GM19397 (cell line): ENCODE measurements around the gene PIP4K2B.

Experiments used
- ATAC-seq: cut with Tn5 transposase; IDR thresholded peaks from one replicate; pipeline ENCODE4 v1.9.1; 2021; ENCODE audit warnings: mild to moderate bottlenecking, moderate library complexity; ENCODE audit not compliant: unreplicated experiment

PIP4K2B gene

GRCh38 chr17:38746004-38746848, 53.1 kb downstream of the PIP4K2B start:
- ATAC-seq: no peak

GRCh38 chr17:38745545-38745944, 53.8 kb downstream of the PIP4K2B start:
- no peak for ATAC-seq

GRCh38 chr17:38743556-38744171, 55.7 kb downstream of the PIP4K2B start:
- no peak for ATAC-seq

GRCh38 chr17:38742411-38743308, 56.7 kb downstream of the PIP4K2B start:
- ATAC-seq: no peak

- ATAC-seq: no peak
These were observed 57.4 kb downstream of the PIP4K2B start for GRCh38 chr17:38741921-38742410.

GRCh38 chr17:38741461-38741860, 57.9 kb downstream of the PIP4K2B start:
- no peak for ATAC-seq

GRCh38 chr17:38740806-38741205, 58.5 kb downstream of the PIP4K2B start:
- ATAC-seq: no peak

GRCh38 chr17:38740044-38740443, 59.3 kb downstream of the PIP4K2B start:
- no peak for ATAC-seq

GRCh38 chr17:38739305-38739704, 60.1 kb downstream of the PIP4K2B start:
- no peak for ATAC-seq

- ATAC-seq: no peak
These were observed 60.7 kb downstream of the PIP4K2B start for GRCh38 chr17:38738686-38739085.

GRCh38 chr17:38738007-38738662, 61.2 kb downstream of the PIP4K2B start:
- ATAC-seq: no peak

GRCh38 chr17:38735161-38735997, 64.0 kb downstream of the PIP4K2B start:
- ATAC-seq: no peak

- no peak for ATAC-seq
These were observed 65.1 kb downstream of the PIP4K2B start for GRCh38 chr17:38733982-38734973.

GRCh38 chr17:38733282-38733981, 65.9 kb downstream of the PIP4K2B start:
- no peak for ATAC-seq

- no peak for ATAC-seq
These were observed 66.7 kb downstream of the PIP4K2B start for GRCh38 chr17:38732376-38733281.

GRCh38 chr17:38731526-38732294, 67.6 kb downstream of the PIP4K2B start:
- ATAC-seq: no peak
